Left lung (tissue), 10 donors: Measurements from ENCODE around the gene DHH. TPM values are rescaled to one million over a fixed set of nuclear protein-coding genes. Genes with fewer than 3 reads are reported as not detected.

Experiments used
- ATAC-seq: fragments of 200-7000 bp; cut with Tn5 transposase; one replicate; pipeline ENCODE4 v1.9.1; 2020; ENCODE audit warnings: moderate library complexity
- DNase-seq, 4 donors: peaks; one replicate each; pipeline ENCODE4 v3.0.0-alpha.2; 2013 to 2020
- H3K27ac ChIP-seq, 2 donors: fragments of 200-600 bp; sonication (generic) in 1 of 2; one replicate each; pipeline versions ENCODE4 v1.5.0 to v1.8.0; 2020 to 2021
- H3K27me3 ChIP-seq, 2 donors: fragments of 200-600 bp; sonication (generic) in 1 of 2; one replicate each; pipeline versions ENCODE4 v1.5.0 to v1.8.0; 2020 to 2021
- H3K36me3 ChIP-seq, 2 donors: fragments of 200-600 bp; sonication (generic) in 1 of 2; one replicate each; pipeline versions ENCODE4 v1.5.0 to v1.8.0; 2020 to 2021
- H3K4me1 ChIP-seq, 2 donors: fragments of 200-600 bp; one replicate each; pipeline ENCODE4 v1.8.0; 2021
- H3K4me3 ChIP-seq, 2 donors: fragments of 200-600 bp; sonication (generic) in 1 of 2; one replicate each; pipeline versions ENCODE4 v1.5.0 to v1.8.0; 2020 to 2021; ENCODE audit warnings: mild to moderate bottlenecking in 1 of 2
- H3K9me3 ChIP-seq, 2 donors: fragments of 200-600 bp; sonication (generic) in 1 of 2; one replicate each; pipeline versions ENCODE4 v1.5.0 to v1.8.0; 2020 to 2021
- intact Hi-C, 2 donors: fragments of 100-400 bp; cut with DNase I; formaldehyde crosslinking; loops; one replicate each; pipeline versions ENCODE4 v1.11.2 to v1.14.2; 2022
- polyA plus RNA-seq, 6 donors: library from polyadenylated mRNA; unstranded; fragments of 120-200 nt; gene quantifications; one replicate each; pipeline ENCODE4 v1.2.1, GENCODE V29; 2013; ENCODE audit not compliant: insufficient read length in 6 of 6
- total RNA-seq, 2 donors: library from RNA; stranded (reverse); fragmentation: NEBNext Ultra II Directional; extraction: Animal tissue kit (Norgen Biotek cat#: 25700); gene quantifications; one replicate each; pipeline ENCODE4 v1.2.1, GENCODE V29; 2021
- TF ChIP-seq, protein P1 (sequence below), 2 donors: fragments of 200-600 bp; sonication (generic) in 1 of 2; IDR thresholded peaks; one replicate each; pipeline versions ENCODE4 v1.5.0 to v1.8.0; 2021; ENCODE audit warnings: antibody characterized with exemption in 2 of 2
- donor health status: DM: no; HTN: yes; CAD: no.
- donor health status: DM: no; HTN: no; CAD: no.

Gene DHH
- total and polyA plus RNA-seq, 8 donors, result 0.29 to 2.9 (median 0.75) TPM

DNA sequence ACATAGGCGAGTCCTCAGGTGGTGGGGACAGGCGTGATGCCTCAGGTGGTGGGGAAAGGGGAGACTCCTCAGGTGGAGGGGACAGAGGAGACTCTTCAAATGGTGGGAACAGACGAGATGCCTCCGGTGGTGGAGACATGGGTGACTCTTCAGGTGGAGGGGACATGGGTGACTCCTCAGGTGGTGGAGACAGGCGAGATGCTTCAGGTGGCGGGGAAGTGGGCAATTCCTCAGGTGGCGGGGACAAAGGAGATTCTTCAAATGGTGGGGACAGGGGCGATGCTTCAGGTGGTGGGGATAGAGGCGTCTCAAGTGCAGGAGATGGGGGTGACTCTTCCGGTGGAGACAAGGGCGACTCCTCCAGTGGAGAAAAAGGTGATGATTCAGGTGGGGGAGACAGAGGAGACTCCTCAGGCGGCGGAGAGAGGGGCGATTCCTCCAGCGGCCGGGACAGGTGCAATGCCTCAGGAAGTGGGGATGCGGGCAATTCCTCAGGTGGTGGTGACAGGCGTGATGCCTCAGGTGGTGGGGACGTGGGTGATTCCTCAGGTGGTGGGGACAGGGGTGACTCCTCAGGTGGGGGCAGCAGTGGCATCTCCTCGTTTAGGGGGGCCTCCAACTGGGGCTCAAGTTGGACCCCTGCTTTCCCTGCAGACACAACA is 42.7 kb downstream of the DHH start:
- H3K9me3 ChIP-seq, result no peaks in the 10 kb centered on the region
- DNase-seq, result no peak
- H3K36me3 ChIP-seq, result peaks cover 0 to 83% of the 10 kb centered on the region in 2 donors
- no peak overlapping the region for H3K27ac ChIP-seq
- intact Hi-C loops, result no loop called here
- ATAC-seq, result no peak
- no peaks in the 10 kb centered on the region for H3K27me3 ChIP-seq
- H3K4me3 ChIP-seq, result no peak overlapping the region
- H3K4me1 ChIP-seq, result peaks cover 15 to 27% of the 10 kb centered on the region in 2 donors
- TF ChIP-seq, protein P1, sequence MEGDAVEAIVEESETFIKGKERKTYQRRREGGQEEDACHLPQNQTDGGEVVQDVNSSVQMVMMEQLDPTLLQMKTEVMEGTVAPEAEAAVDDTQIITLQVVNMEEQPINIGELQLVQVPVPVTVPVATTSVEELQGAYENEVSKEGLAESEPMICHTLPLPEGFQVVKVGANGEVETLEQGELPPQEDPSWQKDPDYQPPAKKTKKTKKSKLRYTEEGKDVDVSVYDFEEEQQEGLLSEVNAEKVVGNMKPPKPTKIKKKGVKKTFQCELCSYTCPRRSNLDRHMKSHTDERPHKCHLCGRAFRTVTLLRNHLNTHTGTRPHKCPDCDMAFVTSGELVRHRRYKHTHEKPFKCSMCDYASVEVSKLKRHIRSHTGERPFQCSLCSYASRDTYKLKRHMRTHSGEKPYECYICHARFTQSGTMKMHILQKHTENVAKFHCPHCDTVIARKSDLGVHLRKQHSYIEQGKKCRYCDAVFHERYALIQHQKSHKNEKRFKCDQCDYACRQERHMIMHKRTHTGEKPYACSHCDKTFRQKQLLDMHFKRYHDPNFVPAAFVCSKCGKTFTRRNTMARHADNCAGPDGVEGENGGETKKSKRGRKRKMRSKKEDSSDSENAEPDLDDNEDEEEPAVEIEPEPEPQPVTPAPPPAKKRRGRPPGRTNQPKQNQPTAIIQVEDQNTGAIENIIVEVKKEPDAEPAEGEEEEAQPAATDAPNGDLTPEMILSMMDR (IDR thresholded peaks at IDR 0.05), result no peak

DNA sequence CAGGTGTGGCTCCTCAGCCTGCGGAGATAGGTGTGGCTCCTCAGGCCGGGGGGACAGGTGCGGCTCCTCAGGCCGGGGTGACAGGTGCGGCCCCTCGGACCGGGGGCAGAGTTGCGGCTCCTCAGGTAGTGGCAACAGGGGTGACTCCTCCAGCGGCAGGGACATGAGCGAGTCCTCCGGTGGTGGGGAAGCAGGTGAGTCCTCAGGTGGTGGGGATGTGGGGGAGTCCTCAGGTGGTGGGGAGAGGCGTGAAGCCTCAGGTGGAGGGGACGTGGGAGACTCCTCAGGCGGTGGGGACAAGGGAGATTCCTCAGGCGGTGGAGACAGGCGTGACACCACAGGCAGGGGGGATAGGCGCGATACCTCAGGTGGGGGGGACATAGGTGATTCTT is 43.2 kb downstream of the DHH start:
- TF ChIP-seq, protein P1 (IDR thresholded peaks at IDR 0.05), result no peak

DNA sequence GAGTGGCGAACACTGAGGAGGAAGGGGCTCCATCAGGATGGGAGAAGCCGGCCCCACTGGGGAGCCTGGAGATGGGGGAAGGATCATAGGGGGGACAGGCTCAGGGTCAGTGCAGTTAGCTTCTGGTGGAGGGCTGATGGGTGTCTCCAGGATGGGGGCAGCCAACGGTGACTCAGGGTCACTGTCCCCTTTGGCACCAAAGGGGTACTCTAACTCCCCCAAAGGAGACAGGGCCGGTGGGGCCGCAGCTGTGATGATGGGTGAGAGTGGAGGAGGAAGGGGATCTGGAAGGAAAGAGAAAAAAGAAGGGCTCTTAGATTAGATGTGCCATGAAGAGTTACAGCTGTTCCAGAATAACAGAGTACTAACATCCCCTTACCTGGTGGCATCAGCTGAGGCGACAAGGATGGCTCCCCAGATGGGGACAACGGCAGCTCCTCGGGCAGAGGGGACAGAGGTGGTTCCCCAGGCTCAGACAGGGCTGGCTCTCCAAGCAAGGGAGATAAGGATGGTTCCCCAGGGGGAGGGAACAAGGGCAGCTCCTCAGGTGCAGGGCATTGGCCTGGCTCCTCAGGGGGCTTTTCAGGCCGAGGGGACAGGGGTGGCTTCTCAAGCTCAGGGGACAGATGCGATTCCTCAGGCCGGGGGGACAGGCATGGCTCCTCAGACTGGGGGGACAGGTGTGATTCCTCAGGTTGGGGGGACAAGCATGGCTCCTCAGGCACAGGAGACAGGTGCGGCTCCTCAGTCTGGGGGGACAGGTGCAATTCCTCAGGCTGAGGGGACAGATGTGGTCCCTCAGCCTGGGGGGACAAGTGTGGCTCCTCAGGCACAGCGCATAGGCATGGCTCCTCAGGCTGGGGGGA is 43.9 kb downstream of the DHH start:
- no peak overlapping the region for H3K4me3 ChIP-seq
- peaks cover 7 to 15% of the 10 kb centered on the region in 2 donors for H3K4me1 ChIP-seq
- ATAC-seq (no peak), DNase-seq (no peak)
- intact Hi-C loops, result no loop called here
- H3K27me3 ChIP-seq, result no peaks in the 10 kb centered on the region
- H3K9me3 ChIP-seq, result no peaks in the 10 kb centered on the region
- peaks cover 0 to 95% of the 10 kb centered on the region in 2 donors for H3K36me3 ChIP-seq
- TF ChIP-seq, protein P1 (IDR thresholded peaks at IDR 0.05), result no peak
- H3K27ac ChIP-seq, result no peak overlapping the region

More for the DNA sequence above, 43.2 kb downstream of the DHH start:
- H3K4me1 ChIP-seq, result peaks cover 10 to 22% of the 10 kb centered on the region in 2 donors
- no peak overlapping the region for H3K27ac ChIP-seq
- H3K4me3 ChIP-seq, result no peak overlapping the region
- intact Hi-C loops, result no loop called here
- ATAC-seq, result no peak
- H3K9me3 ChIP-seq, result no peaks in the 10 kb centered on the region
- peaks cover 0 to 89% of the 10 kb centered on the region in 2 donors for H3K36me3 ChIP-seq
- H3K27me3 ChIP-seq, result no peaks in the 10 kb centered on the region
- no peak for DNase-seq

DNA sequence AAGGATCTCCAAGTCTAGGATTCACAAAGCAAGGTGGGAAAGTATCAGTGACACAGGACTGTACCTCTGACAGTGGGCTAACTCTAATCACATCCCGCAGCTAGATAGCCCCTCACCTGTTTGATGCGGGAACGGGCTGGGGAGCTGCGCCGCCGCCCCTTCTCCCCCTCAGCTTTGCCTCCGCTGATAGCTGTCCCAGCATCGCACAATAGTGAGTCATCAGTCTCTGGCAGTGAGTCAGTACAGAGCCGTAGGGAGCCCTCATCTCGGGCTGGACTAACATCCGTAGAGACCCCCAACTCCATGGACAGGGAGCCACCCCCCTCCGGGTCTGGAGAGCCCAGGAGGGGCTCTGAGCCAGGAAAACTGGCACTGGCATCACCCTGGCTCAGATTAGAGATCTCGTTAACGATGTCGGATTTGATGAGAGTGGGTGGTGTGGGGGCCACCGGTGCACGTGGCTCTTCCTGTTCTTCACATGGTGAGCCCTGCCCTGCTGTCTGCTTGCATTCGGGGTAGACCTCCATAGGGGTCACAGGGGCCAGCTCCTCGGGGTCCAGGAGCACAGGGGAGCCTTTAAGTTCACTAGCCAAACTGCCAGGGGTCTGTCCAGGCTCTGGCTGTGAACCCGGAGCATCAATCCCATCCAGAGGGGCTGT is 44.9 kb downstream of the DHH start:
- DNase-seq (no peak), ATAC-seq (no peak)
- TF ChIP-seq, protein P1 (IDR thresholded peaks at IDR 0.05), result no peak
- H3K27ac ChIP-seq, result no peak overlapping the region
- H3K27me3 ChIP-seq, result no peaks in the 10 kb centered on the region
- intact Hi-C loops, result no loop called here
- H3K9me3 ChIP-seq, result no peaks in the 10 kb centered on the region
- peaks cover 0 to 100% of the 10 kb centered on the region in 2 donors for H3K36me3 ChIP-seq
- H3K4me1 ChIP-seq, result peaks cover 0 to 5% of the 10 kb centered on the region in 2 donors
- H3K4me3 ChIP-seq, result no peak overlapping the region

DNA sequence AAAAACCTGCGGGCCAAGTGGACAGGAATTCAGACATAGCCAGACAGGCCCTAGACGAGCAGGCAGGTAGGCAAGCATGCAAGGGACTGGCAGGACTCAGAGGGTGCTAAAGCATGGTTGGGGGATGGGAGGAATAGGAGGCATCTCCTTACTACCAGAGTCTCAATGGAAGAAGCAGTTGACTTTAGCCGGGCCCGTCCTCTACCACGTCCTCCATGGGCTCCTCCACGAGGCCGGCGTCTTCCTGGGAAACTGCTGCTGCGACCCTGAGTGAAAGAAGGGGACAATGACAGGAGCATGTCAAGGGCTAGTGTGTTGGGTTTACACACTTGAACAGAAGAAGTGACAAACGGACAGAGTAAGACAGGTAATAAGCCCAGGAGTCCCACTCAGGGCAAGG is 45.6 kb downstream of the DHH start:
- Histone ChIP-seq H3K4me3 (no peak overlapping the region), H3K4me1 (no peaks in the 10 kb centered on the region), H3K36me3 (peaks cover 0 to 100% of the 10 kb centered on the region in 2 donors), H3K9me3 (no peaks in the 10 kb centered on the region), H3K27ac (no peak overlapping the region), H3K27me3 (no peaks in the 10 kb centered on the region)
- intact Hi-C loops, result no loop called here
- TF ChIP-seq, protein P1 (IDR thresholded peaks at IDR 0.05), result no peak
- DNase-seq (no peak), ATAC-seq (no peak)
